ENCODE results near the gene FAM174A. TPM values are rescaled to one million over a fixed set of nuclear protein-coding genes. Genes with fewer than 3 reads are reported as not detected.

FAM174A gene
- total RNA-seq, 1 experiment from 2014 or later, result 6.4 TPM

DNA sequence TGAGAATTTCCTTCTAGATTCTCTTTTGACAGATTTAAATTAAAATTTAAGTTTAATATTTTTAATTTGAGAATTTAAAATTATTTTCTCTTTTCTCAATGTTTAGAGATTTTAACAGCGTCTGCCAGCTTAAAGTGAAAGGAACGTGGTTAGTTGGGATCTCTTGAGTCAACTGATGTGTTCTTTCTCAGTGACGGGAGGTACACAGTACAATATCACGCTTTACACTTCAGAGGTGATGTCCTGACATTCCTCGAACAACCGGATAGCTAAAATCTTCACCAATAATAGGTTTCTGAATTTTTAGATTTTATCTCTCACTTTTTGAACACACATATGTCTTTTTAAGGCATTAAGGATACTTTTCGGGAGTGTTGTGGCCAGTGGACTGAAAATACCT is 81.1 kb downstream of the FAM174A start (continued):
- no peak for TF ChIP-seq ZBTB43 (CRISPR knock-in tag; IDR thresholded peaks at IDR 0.05)
- TF ChIP-seq, protein P1, sequence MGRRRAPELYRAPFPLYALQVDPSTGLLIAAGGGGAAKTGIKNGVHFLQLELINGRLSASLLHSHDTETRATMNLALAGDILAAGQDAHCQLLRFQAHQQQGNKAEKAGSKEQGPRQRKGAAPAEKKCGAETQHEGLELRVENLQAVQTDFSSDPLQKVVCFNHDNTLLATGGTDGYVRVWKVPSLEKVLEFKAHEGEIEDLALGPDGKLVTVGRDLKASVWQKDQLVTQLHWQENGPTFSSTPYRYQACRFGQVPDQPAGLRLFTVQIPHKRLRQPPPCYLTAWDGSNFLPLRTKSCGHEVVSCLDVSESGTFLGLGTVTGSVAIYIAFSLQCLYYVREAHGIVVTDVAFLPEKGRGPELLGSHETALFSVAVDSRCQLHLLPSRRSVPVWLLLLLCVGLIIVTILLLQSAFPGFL (CRISPR knock-in tag; IDR thresholded peaks at IDR 0.05; ENCODE audit: borderline replicate concordance), result no peak

DNA sequence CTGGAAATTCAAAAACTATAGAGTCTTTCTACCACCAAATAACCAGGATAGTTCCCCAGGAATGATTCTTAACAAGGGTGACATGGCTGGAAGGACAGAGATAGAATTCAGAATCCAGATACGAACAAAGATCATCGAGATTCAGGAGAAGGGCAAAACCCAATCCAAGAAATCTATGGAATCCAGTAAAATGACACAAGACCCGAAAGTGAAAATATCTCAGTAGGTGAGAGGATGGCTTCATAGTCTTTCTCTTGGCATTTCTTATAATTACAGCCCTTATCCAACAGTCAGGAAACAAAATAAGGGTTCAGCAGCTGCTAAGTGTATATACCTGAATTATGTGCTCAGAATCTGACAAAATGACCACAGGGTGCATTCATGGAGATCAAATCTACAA is 81.8 kb downstream of the FAM174A start:
- TF ChIP-seq KAT7 (CRISPR knock-in tag; IDR thresholded peaks at IDR 0.05; ENCODE audit: borderline replicate concordance) (no peak), TEAD1 (CRISPR knock-in tag; IDR thresholded peaks at IDR 0.05) (no peak), PRRX2 (CRISPR knock-in tag; IDR thresholded peaks at IDR 0.05) (no peak), IRF1 (CRISPR knock-in tag; IDR thresholded peaks at IDR 0.05) (no peak), PRDM15 (CRISPR knock-in tag; IDR thresholded peaks at IDR 0.05) (no peak), TCF7 (CRISPR knock-in tag; IDR thresholded peaks at IDR 0.05; ENCODE audit: low read depth) (no peak), ZNF423 (CRISPR knock-in tag; IDR thresholded peaks at IDR 0.05) (no peak)
- TF ChIP-seq, protein P2, sequence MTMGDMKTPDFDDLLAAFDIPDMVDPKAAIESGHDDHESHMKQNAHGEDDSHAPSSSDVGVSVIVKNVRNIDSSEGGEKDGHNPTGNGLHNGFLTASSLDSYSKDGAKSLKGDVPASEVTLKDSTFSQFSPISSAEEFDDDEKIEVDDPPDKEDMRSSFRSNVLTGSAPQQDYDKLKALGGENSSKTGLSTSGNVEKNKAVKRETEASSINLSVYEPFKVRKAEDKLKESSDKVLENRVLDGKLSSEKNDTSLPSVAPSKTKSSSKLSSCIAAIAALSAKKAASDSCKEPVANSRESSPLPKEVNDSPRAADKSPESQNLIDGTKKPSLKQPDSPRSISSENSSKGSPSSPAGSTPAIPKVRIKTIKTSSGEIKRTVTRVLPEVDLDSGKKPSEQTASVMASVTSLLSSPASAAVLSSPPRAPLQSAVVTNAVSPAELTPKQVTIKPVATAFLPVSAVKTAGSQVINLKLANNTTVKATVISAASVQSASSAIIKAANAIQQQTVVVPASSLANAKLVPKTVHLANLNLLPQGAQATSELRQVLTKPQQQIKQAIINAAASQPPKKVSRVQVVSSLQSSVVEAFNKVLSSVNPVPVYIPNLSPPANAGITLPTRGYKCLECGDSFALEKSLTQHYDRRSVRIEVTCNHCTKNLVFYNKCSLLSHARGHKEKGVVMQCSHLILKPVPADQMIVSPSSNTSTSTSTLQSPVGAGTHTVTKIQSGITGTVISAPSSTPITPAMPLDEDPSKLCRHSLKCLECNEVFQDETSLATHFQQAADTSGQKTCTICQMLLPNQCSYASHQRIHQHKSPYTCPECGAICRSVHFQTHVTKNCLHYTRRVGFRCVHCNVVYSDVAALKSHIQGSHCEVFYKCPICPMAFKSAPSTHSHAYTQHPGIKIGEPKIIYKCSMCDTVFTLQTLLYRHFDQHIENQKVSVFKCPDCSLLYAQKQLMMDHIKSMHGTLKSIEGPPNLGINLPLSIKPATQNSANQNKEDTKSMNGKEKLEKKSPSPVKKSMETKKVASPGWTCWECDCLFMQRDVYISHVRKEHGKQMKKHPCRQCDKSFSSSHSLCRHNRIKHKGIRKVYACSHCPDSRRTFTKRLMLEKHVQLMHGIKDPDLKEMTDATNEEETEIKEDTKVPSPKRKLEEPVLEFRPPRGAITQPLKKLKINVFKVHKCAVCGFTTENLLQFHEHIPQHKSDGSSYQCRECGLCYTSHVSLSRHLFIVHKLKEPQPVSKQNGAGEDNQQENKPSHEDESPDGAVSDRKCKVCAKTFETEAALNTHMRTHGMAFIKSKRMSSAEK (CRISPR knock-in tag; IDR thresholded peaks at IDR 0.05; ENCODE audit: borderline replicate concordance), result no peak
- TF ChIP-seq, protein P3, sequence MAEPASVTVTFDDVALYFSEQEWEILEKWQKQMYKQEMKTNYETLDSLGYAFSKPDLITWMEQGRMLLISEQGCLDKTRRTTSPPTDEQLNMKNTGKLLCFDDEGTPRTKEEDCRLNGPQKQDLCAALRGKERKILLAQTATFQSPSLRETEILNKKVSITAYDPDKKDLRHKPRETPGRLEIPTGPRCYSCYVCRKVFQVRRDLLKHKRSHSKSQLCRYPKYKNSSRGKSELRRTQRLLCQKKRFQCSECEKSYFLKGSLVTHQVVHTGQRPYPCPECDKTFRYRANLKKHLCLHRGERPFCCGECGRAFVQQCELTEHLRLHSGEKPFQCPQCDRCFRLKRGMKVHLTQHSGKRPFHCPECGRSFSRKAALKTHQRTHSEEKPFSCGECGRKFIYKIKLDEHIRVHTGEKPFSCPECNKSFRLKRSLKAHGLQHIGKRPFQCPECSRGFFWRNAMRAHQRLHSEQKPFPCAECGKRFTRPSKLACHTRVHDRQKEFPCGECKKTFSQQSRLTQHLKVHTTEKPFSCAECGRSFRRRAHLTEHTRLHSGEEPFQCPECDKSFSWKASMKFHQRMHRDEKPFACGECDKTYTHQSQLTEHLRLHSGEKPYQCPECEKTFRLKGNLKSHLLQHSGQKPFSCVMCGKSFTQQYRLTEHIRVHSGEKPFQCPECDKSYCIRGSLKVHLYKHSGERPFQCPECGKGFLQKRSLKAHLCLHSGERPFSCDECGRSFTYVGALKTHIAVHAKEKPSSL (CRISPR knock-in tag; conservative IDR thresholded peaks at IDR 0.05), result no peak
- ATAC-seq, result no peak
- ChIA-PET CTCF (no interaction called here), POLR2A (no interaction called here)
- Mint-ChIP-seq H3K36me3 (no peaks in the 10 kb centered on the region), H3K27me3 (ENCODE audit: low read depth) (no peaks in the 10 kb centered on the region), H3K27ac (no peak overlapping the region), H3K4me3 (no peak overlapping the region), H3K9me3 (peaks cover 17% of the 10 kb centered on the region), H3K4me1 (peaks cover 6% of the 10 kb centered on the region)
- DNase-seq (ENCODE audit: low spot score), result no peak

Data from WTC11 (cell line).